GM13977 (cell line): ENCODE measurements around the gene CHST15.

Experiments used
- DNase-seq: peaks from one replicate; pipeline ENCODE4 v3.0.0; 2012; ENCODE audit warnings: low spot score
- in situ Hi-C: fragments of 300-500 bp; cut with MboI; formaldehyde crosslinking; loops from one replicate; pipeline ENCODE4 v1.12.0; 2022; ENCODE audit warnings: low sequenced_read_pairs, low pct_unique_long_range_greater_than_20kb, mixed read lengths, inconsistent platforms; ENCODE audit not compliant: unreplicated experiment
- TF ChIP-seq, protein P1 (sequence below): IDR thresholded peaks from 2 replicates; pipeline ENCODE4 v1.5.1; 2012; ENCODE audit warnings: mild to moderate bottlenecking, control low read depth; ENCODE audit not compliant: insufficient read depth; ENCODE audit errors: extremely low read depth, missing control alignments

CHST15 gene

DNA sequence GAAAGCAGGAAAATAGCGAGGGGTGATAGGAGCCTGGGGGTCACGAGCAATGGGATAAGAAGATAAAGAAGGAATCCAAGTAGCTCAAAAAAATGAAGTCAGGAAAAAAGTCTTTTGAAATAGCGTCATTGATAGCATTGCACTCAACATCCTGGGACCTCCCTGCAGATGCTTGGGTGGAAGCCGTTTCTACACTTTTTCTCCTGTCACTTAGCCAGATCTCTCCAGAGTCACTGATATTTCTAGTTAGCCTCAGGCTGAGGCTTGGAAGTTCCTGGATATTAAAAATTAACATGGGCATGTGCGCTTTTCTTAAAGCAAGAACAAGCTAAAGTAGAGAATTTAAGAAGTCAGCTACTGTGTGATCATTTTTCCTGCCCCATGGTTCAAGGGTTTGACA lies 39.5 kb upstream of the CHST15 start:
- DNase-seq = no peak
- in situ Hi-C loops = no loop called here
- TF ChIP-seq, protein P1, sequence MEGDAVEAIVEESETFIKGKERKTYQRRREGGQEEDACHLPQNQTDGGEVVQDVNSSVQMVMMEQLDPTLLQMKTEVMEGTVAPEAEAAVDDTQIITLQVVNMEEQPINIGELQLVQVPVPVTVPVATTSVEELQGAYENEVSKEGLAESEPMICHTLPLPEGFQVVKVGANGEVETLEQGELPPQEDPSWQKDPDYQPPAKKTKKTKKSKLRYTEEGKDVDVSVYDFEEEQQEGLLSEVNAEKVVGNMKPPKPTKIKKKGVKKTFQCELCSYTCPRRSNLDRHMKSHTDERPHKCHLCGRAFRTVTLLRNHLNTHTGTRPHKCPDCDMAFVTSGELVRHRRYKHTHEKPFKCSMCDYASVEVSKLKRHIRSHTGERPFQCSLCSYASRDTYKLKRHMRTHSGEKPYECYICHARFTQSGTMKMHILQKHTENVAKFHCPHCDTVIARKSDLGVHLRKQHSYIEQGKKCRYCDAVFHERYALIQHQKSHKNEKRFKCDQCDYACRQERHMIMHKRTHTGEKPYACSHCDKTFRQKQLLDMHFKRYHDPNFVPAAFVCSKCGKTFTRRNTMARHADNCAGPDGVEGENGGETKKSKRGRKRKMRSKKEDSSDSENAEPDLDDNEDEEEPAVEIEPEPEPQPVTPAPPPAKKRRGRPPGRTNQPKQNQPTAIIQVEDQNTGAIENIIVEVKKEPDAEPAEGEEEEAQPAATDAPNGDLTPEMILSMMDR = no peak

DNA sequence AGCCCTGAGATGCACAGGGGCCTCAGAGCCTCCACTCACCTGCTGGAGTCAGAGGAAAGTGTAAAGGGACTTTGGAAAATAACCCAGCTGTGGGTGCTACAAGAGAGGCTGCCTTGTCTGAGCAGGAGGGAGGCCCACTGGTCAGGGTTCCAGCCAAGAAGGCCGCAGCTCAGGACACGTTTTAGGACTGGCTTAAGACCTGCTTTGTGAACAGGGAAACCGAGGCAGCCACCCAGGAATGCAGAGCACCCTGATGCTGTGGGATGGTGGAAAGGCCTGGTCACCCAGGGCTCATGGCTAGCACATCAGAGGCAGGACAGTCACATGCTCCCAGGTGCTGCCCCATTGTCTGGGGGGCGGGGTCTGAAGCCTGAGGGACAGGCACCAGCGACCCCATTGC lies 38.9 kb upstream of the CHST15 start:
- DNase-seq = no peak
- TF ChIP-seq, protein P1 = no peak
- in situ Hi-C loops = no loop called here

DNA sequence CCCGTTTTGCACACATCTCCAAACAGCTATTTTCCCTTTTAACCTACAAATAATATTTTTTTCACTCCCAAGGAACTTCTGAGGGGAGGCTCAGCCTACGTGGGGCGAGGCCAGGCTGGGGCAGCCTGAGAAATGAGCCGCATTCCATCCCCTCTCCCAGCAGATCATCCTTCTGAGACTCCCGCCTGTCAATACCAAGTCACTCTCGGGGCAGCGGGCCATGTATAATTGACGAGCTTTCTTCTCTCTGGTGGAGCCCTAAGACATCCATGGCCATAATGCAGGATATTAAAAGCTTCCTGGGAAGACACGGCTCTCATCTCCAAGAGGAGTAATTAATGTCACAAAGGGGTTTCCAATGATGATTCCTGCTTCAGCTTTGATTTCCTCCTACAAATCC lies 37.8 kb upstream of the CHST15 start:
- no peak for DNase-seq
- TF ChIP-seq, protein P1 = no peak
- in situ Hi-C loops = no loop called here

DNA sequence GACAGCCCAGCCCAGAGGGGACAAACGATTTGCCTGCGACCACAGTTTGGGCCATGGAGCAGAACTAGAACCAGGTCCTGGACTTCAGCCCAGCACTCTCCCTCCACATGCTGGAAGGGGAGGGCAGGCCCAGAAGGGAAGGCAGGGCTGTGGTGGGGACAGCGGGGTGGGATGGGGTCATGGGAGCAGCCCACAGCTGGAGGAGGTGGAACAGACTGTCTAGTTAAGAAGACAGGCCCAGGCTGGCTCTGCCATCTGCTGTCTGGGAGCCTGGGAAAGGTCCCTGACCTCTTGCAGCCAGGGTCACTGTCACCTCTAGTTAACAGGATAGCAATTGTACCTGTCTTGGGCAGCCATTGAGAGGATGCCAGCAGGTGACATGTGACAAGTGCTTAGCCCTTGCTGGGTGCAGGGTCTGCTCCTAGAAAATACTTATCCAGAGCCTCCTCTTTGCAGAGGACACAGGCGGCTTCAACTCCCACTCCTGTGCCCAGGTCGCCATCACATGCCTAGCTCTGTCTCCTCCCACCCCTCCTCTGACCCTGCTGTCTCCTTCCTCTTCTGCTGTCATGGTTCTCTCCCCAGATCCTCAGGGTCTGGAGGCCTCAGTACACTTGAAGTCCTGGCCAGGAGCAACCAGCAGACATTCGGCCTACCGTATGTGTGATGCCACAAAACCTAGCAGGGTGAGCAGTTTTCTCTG lies 37.0 kb upstream of the CHST15 start:
- in situ Hi-C loops = no loop called here
- TF ChIP-seq, protein P1 = no peak
- DNase-seq = no peak

DNA sequence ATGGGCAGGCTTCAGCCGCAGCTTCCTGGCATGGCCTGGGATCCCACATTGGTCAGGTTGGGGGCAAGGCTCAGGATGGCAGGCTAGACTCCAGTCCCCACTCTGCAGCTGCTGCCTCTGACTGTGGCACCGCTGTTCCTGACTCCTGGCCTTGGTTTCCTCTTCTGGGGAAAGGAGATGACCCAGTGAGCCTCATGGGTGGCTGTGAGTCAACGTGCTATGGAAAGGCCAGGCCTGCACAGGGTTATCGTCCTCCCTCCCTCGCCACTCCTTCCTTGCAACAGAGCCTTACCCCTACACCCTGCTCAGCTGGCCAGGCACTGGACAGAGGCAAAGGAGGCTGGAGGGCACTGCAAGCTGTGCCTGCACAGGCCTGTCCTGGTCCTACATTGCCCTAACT lies 36.1 kb upstream of the CHST15 start:
- in situ Hi-C loops = no loop called here
- no peak for DNase-seq
- TF ChIP-seq, protein P1 = no peak

DNA sequence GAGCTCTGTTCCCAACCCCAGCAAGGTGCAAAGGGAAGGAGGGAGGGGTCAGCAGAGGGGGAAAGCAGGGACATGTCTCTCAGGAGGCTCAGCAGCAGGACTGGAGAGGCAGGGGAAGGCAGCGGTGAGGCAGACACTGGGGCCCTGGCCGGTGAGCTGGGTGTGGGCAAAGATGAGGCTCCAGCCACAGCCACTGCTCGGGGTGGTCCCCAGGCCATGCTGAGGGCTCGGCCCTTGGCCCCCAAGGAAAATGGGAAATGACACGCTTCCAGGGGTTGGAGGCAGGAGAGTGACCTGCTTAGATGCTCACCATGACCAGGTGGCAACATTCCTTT lies 35.4 kb upstream of the CHST15 start:
- TF ChIP-seq, protein P1 = no peak
- DNase-seq = no peak
- in situ Hi-C loops = no loop called here
